ENCODE measurements around the gene ZNF714.

DNA sequence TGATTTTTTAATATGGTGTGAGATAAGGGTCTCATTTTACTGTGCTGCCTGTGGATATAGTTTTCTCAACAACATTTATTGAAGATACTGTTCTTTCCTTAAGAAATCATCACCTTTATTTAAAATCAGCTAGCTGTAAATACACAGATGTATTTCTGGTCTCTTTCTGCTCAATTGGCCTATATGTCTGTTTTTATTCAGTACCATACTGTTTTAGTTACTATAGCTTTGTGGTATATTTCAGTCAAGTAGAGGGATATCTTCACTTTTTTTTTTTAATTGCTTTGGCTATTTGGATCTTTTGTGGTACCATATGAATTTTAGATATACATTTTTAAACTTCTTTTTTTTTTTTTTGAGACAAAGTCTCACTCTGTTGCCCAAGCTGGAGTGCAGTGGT lies 16.7 kb upstream of the ZNF714 start:
- no peak for TF ChIP-seq TCF4 (CRISPR knock-in tag; IDR thresholded peaks at IDR 0.05; ENCODE audit: borderline replicate concordance)
- TF ChIP-seq BACH2 (CRISPR knock-in tag; IDR thresholded peaks at IDR 0.05; ENCODE audit: borderline replicate concordance), result no peak
- no peak for TF ChIP-seq OSR1 (CRISPR knock-in tag; IDR thresholded peaks at IDR 0.05)
- TF ChIP-seq PPARA (CRISPR knock-in tag; IDR thresholded peaks at IDR 0.05; ENCODE audit: borderline replicate concordance), result no peak
- no peak for TF ChIP-seq ZNF70 (CRISPR knock-in tag; IDR thresholded peaks at IDR 0.05)
- no peak for TF ChIP-seq ZFP30 (CRISPR knock-in tag; IDR thresholded peaks at IDR 0.05)
- no peak for TF ChIP-seq ARNTL (CRISPR knock-in tag; IDR thresholded peaks at IDR 0.05; ENCODE audit: borderline replicate concordance, low read depth)
- no peak for TF ChIP-seq RARB (CRISPR knock-in tag; IDR thresholded peaks at IDR 0.05)
- no peak for TF ChIP-seq ZFP3 (CRISPR knock-in tag; IDR thresholded peaks at IDR 0.05)
- TF ChIP-seq ESRRG (CRISPR knock-in tag; IDR thresholded peaks at IDR 0.05), result no peak
- TF ChIP-seq, protein P1, sequence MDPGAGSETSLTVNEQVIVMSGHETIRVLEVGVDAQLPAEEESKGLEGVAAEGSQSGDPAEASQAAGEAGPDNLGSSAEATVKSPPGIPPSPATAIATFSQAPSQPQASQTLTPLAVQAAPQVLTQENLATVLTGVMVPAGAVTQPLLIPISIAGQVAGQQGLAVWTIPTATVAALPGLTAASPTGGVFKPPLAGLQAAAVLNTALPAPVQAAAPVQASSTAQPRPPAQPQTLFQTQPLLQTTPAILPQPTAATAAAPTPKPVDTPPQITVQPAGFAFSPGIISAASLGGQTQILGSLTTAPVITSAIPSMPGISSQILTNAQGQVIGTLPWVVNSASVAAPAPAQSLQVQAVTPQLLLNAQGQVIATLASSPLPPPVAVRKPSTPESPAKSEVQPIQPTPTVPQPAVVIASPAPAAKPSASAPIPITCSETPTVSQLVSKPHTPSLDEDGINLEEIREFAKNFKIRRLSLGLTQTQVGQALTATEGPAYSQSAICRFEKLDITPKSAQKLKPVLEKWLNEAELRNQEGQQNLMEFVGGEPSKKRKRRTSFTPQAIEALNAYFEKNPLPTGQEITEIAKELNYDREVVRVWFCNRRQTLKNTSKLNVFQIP (CRISPR knock-in tag; IDR thresholded peaks at IDR 0.05; ENCODE audit: borderline replicate concordance, low read depth), result no peak
- TF ChIP-seq, protein P2, sequence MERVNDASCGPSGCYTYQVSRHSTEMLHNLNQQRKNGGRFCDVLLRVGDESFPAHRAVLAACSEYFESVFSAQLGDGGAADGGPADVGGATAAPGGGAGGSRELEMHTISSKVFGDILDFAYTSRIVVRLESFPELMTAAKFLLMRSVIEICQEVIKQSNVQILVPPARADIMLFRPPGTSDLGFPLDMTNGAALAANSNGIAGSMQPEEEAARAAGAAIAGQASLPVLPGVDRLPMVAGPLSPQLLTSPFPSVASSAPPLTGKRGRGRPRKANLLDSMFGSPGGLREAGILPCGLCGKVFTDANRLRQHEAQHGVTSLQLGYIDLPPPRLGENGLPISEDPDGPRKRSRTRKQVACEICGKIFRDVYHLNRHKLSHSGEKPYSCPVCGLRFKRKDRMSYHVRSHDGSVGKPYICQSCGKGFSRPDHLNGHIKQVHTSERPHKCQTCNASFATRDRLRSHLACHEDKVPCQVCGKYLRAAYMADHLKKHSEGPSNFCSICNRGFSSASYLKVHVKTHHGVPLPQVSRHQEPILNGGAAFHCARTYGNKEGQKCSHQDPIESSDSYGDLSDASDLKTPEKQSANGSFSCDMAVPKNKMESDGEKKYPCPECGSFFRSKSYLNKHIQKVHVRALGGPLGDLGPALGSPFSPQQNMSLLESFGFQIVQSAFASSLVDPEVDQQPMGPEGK (CRISPR knock-in tag; IDR thresholded peaks at IDR 0.05; ENCODE audit: borderline replicate concordance), result no peak
- TF ChIP-seq ISL1 (CRISPR knock-in tag; IDR thresholded peaks at IDR 0.05), result no peak
- TF ChIP-seq, protein P3, sequence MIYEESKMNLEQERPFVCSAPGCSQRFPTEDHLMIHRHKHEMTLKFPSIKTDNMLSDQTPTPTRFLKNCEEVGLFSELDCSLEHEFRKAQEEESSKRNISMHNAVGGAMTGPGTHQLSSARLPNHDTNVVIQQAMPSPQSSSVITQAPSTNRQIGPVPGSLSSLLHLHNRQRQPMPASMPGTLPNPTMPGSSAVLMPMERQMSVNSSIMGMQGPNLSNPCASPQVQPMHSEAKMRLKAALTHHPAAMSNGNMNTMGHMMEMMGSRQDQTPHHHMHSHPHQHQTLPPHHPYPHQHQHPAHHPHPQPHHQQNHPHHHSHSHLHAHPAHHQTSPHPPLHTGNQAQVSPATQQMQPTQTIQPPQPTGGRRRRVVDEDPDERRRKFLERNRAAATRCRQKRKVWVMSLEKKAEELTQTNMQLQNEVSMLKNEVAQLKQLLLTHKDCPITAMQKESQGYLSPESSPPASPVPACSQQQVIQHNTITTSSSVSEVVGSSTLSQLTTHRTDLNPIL (CRISPR knock-in tag; IDR thresholded peaks at IDR 0.05; ENCODE audit: low read depth), result no peak
